Measurements from ENCODE around the gene FOXA1.
"Not testable (repeated sequence)": the region's sequence is repeated elsewhere in the genome, so short reads cannot be mapped to it uniquely, and the experiment has no call there.

FOXA1 gene

DNA sequence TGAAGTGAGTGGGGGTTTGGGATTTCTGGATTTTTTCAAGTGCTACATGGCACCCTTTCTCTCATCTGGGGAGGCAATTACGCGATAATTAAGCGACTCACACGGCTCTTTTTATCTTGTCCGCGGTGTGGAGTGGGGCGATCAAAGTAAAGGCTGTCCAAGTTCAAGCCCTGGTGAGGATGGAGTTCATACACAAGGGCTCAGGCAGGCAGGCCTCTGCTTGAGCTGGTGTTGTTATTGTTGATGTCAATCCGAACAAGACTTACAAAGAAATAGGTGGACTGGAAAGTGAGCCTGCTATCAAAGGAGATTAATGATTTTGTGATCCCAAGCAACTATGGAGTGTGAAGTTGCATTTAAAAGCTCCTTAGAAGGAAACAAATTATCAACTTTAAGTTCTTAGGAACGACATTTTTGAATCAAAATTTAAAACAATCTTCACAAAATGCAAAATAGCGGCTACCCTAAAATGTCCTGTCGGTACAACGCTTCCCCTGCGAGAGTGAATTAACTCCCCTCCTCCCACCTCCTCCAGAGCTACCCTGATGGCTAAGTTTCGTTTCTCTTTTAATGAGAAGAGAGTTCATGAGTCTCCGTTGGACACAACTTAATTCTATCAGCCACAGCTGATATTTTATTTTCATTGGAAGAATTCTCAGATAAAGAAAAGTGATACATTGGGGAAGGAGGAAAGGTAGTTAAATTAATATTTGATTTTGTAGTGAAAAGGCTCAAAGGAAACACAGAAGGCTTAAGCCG, 5.9 kb downstream of the FOXA1 start:
- FAIRE-seq, result no peak

DNA sequence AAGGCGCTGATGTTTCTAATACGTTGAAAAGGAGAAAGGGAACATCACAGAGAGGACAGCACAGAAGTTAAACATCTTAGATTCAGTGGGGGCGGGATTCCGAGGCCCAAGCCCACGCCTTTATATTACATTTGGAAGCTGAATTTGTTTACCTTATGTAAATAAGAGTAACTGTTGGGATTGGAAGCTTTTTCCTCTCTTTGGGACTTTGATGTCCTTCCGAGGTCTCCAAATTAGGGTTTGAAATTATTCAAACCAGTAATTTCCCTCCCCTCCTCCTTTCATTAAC, 6.4 kb downstream of the FOXA1 start:
- FAIRE-seq, result no peak

DNA sequence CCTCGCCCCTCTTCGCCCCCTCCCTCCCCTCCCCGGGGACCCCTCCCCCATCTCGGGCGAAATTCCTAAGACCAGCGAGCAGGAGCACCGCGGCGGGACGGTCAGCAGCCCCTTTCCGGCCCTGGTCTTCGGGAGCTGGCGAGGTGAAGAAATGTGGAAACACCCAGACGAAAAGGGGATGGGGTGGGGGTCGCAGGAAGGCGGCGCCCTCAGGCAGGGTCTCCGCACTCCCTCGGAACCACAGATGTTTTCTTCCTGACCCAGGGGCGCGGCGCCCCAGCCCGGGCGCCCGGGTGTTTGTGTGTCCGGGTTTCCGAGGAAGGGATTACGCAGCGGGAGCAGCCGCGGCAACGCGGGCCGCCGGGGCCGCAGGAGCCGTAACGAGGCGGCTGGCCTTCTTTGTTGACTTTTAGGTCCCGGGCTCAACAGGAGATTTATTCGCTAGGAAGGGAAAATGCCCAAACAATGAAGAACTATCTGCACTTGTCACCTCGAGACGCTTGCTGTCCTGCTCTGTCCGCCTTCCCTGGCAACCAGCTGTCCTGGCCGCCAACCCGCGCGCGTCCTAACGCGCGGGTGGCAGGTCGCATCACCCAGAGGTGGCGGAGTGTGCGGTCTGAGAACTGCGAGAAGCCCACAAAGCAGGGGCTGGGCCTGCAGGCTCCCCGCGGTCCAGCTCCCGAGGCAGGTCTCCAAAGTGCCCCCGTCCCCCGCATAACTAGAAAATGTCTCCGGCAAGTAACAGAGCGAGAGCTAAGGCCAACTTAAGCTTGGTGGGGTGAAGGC, 7.0 kb downstream of the FOXA1 start:
- no peak for FAIRE-seq

DNA sequence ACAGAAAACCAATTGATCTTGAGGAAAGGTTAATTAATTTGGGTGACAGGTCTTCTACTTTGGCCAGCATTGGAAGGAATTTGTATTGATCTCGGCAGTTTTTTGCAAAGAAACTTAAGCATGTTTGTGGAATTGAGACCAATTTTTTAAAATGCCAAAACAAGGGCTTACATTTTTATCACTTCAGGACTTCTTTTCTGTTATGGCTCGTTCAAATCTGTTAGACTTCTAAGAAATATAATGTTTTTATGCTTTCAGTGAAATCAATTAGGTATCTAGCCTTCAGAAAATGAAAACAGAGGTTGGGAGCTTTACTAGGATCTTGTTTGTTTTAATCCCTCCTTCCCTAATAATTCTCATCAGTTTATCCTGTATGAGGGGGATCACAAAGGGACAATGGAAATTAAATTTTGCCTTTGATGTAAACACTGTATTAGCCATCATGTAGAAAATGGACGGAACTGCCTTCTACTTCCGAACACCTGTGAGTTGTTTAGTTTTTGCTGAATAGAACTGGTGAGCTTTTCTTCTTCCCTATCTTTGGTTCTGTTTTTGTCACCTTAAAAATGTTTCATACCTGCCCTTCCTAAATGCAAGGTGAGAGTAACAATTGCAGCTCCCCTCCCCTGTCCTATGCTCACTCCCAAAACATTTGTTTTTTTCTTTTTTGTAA, 7.8 kb downstream of the FOXA1 start:
- peak; percentile 81 for FAIRE-seq

DNA sequence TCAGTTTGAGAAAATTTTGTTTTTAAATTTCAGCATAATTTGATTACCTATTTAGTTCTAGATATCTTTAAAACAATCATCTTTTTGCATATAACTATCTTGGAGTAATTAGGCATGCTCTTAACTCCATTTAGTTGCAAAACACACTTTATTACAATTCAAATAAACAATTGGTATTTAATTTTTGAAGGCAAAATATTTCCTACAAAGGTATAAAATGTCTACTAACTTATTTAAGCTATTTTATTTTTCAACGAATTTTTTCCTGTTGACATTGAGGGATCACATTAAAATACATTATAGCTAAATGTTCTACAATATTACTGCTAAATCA, 8.3 kb downstream of the FOXA1 start:
- FAIRE-seq, result no peak

DNA sequence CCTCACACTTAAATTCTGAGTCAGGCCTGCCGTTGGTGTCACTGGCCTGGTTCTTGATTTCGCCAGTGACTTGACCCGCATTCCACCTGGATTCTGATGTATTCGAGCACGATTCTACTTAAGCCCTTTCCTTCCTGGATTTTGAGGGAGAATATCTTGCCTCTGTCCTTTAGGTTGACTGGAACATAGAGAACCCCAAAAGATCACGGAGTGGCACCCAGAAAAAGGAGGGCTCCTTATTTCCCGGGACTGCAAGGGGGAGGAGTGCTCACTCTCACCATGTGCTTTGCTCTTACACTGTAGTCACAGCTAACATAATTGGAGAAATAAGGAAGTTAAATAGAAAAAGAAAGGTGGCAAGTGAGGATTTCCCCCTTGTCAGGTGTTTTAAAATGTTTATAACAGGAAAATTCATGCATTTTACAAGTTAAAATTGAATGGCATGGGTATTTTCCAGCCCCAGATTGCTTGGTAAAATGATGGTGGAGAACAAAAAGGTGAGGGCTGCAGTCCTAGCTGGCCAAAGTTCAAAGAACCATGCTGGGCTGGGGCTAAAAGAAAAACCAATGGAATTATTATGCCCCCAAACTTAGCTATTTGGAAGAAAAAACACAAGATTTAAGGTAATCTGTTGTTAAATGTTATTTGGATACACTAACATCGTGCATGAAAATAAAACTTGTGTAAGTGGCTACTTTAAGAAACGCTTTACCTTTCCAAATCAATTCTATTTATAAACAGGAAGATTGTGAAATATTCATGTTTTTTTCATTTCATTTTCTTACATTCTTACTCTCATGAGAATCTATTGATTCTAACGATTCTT, 8.9 kb downstream of the FOXA1 start:
- no peak for FAIRE-seq

DNA sequence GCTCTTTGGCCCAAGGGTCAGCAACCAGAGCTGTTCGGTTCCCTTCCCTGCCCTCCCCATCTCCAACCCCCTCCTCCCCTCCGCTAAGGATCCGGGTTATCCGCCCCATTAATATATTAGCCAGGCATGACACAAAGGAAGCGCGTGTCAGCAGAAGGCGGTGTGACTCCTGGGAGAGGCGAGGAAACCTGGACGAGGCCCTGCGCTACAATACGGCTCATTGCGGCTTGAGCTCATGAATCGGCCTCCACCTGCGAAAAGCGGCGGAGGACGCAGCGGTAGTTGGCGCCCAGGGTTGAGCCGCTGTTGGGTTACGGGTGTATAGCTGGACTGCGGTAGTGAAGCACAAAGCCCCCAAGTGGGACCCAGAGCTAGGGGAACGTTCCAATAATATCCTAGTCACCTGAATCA, 9.9 kb downstream of the FOXA1 start:
- FAIRE-seq, result no peak

DNA sequence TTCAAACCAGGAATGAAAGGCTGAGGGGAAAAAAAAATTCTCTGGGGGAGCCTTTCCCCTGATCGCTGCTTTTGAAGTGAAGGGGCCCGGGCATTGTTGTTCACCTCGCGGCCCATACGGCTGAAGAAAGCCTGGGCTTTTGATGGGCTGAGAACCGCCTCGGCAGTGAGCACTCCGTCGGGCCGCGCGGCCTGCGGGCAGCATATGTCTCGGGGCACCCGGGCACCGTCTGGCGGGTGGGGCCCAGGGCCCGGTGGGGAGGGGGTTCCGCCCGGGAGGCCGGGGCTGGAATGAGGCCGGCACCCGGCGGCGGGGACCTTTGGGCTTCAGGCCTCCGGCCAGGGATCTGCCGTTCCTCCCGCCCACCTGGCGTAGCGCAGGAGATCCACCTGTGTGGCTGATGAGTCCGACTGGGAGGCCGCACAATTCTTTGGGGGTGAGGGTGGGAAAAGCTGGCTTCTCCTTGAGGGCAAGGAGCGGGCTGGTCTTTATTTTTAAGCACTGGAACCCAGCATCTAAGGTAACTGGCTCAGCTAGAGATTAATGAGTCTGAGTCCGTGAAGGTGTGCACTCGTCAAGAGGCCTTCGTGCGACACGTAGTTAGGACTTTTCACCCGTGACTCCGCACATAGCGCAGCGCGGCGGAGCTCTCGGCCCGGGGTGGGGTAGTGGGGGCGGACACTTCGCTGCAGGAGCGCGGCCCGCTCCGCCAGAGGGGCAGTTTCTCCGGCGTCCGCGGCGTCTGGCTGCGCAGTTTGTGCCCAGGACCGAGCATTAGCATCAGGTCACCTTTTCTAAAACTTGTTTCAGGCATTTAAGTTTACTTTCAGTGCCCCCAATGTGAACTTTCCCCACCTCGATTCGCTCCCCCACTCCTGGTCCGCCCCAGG, 10.6 kb downstream of the FOXA1 start:
- FAIRE-seq, result no peak

DNA sequence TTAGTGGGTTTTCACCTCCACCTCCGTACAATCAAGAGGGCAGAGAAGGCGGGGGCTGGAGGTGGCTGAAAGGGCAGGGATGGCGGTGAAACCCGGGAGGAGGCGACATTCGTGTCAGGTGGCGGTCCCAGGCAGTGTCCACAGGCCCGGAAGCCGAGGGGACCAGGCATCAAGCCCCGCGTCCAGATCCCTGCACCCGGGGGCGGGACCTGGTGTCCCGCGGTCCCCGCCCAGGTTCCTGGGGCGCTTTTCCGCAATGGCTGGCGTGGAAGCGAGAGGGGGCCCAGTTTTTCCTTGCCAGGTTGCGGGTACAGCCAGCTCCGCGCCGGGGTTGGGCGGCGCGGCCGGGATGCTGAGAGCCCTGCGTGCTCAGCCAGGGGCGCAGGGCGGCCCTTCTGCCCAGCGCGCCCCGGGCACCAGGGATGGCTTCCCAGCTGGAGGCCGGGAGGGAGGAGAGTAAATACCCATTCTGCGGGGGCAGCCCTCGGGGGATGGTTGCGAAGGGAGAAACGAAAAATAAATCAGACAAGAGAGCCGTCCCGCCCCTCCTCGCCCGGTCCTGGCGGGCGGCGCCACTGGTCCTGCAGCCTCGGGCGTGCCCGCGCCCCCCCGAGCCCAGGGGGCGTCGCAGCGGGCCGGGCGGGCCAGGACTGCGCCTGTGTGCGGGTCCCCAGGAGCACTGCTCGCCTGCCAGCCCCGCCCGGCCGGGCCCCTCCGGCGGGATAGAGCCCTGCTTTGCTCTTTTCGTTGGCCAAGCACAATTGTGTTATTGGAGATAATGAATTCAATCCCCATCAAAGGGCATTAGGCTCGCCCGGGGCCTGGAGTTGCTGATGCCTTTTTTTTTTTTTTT, 11.5 kb downstream of the FOXA1 start:
- no peak for FAIRE-seq

DNA sequence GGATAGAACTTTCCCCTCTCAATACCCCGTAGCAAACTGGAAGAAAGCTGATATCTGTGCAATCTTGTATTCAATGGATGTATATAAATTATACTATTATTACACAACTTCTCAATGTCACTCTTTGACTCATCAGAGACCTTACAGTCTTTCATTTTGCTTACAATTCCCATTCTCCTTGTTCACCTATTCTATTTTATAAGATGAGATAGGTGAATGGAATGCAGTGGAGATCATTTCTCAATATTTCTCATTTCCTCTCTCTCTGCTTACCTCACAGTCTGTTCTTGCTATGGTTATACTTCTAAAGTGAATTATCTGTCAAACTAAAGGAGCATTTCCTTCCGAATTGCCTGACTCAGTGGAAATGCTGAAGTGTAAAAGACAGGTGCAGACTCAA, 14.9 kb downstream of the FOXA1 start:
- no peak for FAIRE-seq

DNA sequence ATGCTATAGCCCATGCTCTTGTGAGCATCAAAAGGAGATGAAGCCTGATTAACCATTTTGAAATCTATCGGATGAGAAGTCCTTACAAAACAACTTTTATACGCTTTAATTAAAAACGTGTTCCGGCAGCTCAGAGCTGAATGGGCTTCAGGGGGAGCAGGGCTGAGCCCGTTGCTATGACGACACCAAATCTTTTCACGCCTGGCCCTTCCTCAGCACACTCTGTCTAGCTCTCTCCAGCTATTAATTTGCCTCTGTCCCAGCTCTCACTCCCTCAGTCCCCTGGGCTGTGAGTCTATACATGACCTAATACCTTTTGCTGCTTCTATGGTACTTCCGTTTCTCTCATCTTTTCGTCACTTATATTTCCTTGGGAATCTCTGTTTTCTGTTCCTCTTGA, 15.8 kb downstream of the FOXA1 start:
- no peak for FAIRE-seq

DNA sequence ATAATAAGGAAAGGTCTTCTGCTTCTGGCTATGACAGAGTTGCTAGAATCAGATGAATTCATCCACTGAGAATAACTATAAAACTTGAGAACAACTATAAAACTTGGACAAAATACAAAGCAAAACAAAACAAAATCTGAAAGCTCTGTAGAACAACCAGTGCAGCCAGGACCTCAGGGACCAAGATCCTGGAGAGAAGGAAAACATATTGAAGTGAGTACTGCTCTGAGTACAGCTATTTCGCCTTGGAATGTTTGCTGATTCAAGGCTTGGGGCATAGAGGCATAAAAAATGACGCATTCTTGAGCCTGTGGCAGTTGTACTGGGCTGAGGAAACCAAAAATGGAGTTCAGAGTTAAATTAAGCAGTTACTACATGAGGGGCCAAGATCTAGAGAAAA, 21.7 kb downstream of the FOXA1 start:
- no peak for FAIRE-seq

DNA sequence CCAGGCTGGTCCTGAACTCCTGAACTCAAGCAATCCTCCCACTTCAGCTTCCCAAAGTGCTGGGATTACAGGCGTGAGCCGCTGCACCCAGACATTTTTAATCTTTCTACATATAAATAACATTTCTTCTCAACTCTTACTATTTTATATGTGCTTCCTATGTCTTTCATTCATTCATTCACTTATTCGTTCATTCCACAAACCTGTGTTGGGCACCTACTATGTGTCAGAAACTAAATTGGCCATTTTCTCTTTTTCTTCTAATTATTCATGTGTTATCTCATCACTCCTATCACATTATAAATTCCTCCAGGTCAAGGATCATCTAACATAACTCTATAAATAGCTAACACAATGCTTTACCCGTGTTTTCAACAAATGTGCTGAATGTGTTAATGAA, 23.7 kb downstream of the FOXA1 start:
- no peak for FAIRE-seq

DNA sequence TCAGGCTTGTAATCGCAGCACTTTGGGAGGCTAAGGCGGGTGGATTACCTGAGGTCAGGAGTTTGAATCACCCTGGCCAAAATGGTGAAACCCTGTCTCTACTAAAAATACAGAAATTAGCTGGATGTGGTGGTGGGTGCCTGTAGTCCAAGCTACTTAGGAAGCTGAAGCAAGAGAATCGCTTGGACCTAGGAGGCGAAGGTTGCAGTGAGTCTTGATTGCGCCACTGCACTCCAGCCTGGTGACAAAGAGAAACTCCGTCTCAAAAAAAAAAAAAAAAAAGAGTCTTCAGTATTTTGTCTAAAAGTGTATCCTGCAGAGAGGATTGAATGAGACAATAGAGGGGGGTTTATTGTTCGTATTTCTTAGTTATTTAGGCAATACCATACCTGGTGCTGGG, 25.3 kb downstream of the FOXA1 start:
- no peak for FAIRE-seq

DNA sequence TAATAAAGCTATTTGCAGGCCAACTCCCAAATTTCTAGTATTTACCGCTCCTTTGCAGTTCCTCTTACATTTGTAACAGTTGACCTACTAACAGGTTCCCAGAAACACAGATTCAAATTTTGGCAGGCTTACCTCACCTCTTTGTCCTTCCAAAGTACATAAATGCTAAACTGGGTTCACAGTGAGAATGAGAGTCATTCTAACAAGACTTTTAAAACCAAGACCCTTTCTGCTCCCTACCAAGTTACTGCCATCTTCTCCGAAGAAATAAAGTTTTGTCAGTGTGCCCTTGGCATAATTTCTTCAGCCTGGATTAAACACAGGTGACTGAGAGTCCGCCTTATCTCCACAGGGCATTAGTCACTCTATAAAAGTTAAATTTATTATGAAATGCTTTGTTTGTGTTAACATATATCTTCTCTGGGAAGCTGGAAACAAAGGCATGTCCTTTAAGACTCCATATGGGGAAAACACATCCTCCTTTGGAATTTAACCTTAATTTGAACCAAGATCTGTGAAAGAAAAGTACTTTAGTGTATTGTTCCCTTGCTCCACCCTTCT, 28.2 kb downstream of the FOXA1 start:
- no peak for FAIRE-seq

DNA sequence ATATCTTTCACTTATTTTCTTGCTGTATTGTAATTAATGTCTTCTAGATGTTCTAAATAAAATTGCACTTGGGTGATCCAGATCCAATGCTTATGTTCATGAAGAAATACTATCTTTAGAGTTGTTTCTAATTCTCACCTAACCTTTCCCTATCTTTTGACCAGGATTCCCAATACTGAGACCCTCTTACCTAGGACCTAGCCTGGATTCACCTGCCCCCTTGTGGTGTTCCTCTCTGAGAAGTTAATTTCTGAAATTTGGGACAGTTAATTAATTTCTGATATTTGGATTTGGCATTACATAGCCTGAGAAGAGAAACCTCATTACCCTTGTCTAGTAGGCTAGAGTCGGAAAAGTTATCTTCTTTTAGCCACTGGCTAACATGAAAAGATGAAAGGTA, 29.5 kb downstream of the FOXA1 start:
- FAIRE-seq, result no peak

DNA sequence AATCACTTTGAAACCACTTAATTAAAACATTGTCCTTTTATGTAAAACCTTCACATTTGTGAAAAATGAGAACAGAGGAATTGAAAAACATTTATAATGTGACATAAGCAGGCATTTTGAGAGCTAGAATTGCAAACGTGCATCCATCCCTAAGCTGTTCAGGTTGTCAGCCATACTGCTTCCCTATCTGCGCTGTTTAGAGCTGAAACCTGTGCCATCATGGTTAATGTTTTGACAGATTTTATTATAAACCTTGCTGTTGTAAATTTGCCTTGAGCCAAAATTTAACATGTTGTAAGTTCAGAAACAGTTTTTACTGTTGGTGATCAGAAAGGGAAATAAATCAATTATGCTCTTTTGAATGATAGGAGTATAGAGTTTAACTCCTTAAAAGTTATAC, 31.9 kb downstream of the FOXA1 start:
- FAIRE-seq, result peak; percentile 5

DNA sequence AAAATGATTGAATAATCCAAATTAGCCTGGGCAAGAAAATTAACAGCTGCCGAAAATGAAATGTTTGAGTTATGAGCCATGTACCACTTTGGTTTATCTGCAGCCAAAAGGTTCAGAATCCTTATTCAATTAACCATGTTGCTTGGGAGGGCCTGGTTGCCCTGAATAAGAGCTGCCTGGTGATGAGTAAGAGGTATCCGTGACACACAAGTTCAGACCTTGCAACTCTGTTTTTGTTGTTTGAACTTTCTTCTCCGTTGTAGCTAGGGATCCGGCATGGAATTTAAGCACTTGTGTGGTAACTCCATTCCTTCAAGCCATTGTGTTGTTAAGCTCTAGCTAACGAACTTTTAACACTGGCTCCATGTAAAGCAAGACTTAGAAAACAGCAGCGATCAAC, 35.7 kb downstream of the FOXA1 start:
- no peak for FAIRE-seq

DNA sequence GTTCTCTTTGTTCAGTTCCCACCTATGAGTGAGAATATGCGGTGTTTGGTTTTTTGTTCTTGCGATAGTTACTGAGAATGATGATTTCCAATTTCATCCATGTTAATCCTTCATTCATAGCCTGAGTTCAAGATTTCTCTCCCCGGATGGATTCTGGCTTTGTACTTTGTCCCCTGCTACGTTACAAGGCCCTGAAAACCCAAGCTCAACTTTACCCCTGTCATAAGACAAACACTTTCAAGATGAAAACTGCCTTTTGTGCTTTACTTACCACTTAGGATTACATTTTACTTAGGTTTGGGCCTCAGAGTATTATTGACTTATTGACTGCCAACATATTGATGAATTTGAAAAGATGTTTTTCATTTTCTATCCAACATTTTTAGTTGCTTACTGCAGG, 36.3 kb downstream of the FOXA1 start:
- FAIRE-seq, result no peak

DNA sequence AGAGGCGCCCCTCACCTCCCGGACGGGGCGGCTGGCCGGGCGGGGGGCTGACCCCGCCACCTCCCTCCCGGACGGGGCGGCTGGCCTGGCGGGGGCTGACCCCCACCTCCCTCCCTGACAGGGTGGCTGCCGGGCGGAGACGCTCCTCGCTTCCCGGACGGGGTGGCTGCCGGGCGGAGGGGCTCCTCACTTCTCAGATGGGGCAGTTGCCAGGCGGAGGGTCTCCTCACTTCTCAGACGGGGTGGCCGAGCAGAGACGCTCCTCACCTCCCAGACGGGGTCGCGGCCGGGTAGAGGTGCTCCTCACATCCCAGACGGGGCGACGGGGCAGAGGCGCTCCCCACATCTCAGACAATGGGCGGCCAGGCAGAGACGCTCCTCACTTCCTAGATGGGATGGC, 39.5 kb downstream of the FOXA1 start:
- FAIRE-seq, result not testable (repeated sequence)

DNA sequence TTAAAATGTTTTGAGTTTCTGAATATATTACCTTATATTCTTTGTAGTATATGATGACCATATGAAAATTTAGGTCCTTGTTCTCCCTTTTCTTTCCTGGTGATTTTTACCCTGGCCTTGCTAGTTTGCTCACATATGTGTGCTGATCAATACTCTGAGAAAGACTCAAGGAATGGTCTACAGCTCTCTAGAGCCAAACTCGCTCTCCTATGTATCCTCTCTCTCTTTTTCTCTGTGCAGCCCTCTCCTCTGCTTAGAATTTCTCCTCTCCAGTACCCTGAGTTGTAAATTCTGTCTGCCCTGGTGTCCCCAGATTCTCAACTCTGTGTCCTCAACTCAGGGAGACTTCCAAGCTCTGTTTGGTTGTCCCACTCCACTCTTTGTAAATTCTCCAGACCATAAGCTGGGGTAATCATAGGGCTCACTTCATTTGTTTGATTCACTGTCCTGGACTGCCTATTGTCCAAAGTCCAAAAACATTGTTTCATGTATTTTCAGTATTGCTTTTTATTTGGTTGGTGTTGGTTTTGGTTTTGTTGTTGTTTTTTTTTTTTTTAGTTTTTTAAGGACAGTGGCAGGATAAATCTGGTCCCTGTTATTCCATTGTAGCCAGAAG, 41.0 kb downstream of the FOXA1 start:
- no peak for FAIRE-seq
